MM.1S (cell line): ENCODE results near the gene WDR1.

Experiments
- DNase-seq: peaks from one replicate; pipeline ENCODE4 v3.0.0-alpha.2; 2015
- H2AFZ ChIP-seq: fragments of 300-600 bp; sonication (generic); 2 replicates; pipeline ENCODE4 v1.6.0; 2016; ENCODE audit warnings: antibody characterized with exemption, low read length
- H3F3A ChIP-seq: fragments of 300-600 bp; sonication (generic); 2 replicates; pipeline ENCODE4 v1.6.1; 2016; ENCODE audit warnings: mild to moderate bottlenecking, antibody characterized with exemption, low read length, moderate library complexity, mixed read lengths; ENCODE audit not compliant: insufficient read depth
- H3K27ac ChIP-seq: fragments of 300-600 bp; sonication (generic); 2 replicates; pipeline ENCODE4 v1.5.1; 2016; ENCODE audit warnings: mild to moderate bottlenecking, low read length
- H3K27me3 ChIP-seq: fragments of 300-600 bp; sonication (generic); replicated peaks from 2 replicates; pipeline ENCODE4 v1.6.0; 2016; ENCODE audit warnings: low read length; ENCODE audit not compliant: insufficient read depth
- H3K36me3 ChIP-seq: fragments of 300-600 bp; sonication (generic); replicated peaks from 2 replicates; pipeline ENCODE4 v1.6.1; 2016; ENCODE audit warnings: mild to moderate bottlenecking, low read length, mixed read lengths; ENCODE audit not compliant: insufficient read depth
- H3K4me1 ChIP-seq: fragments of 300-600 bp; sonication (generic); 2 replicates; pipeline ENCODE4 v1.6.1; 2016; ENCODE audit warnings: low read length, mixed read lengths
- H3K4me2 ChIP-seq: fragments of 300-600 bp; sonication (generic); 2 replicates; pipeline ENCODE4 v1.6.0; 2016; ENCODE audit warnings: low read depth, low read length
- H3K4me3 ChIP-seq: fragments of 300-600 bp; sonication (generic); 2 replicates; pipeline ENCODE4 v1.5.1; 2016; ENCODE audit warnings: low read length, mixed read lengths
- H3K79me2 ChIP-seq: fragments of 300-600 bp; sonication (generic); 2 replicates; pipeline ENCODE4 v1.6.1; 2016; ENCODE audit warnings: mixed run types, low read length, mixed read lengths
- H3K9ac ChIP-seq: fragments of 300-600 bp; sonication (generic); 2 replicates; pipeline ENCODE4 v1.6.1; 2016; ENCODE audit warnings: low read length, mixed read lengths
- H3K9me2 ChIP-seq: fragments of 300-600 bp; sonication (generic); replicated peaks from 2 replicates; pipeline ENCODE4 v1.6.1; 2016; ENCODE audit warnings: mild to moderate bottlenecking, low read length, mixed read lengths; ENCODE audit not compliant: insufficient read depth
- H3K9me3 ChIP-seq: fragments of 300-600 bp; sonication (generic); replicated peaks from 2 replicates; pipeline ENCODE4 v1.6.1; 2016; ENCODE audit warnings: mild to moderate bottlenecking, low read length, mixed read lengths; ENCODE audit not compliant: insufficient read depth
- H4K20me1 ChIP-seq: fragments of 300-600 bp; sonication (generic); 2 replicates; pipeline ENCODE4 v1.6.1; 2016; ENCODE audit warnings: mild to moderate bottlenecking, low read length, moderate library complexity, mixed read lengths; ENCODE audit not compliant: insufficient read depth
- EZH2 ChIP-seq: fragments of 300-600 bp; sonication (generic); optimal IDR thresholded peaks from 2 replicates; pipeline ENCODE3; 2017; ENCODE audit warnings: low read depth, mild to moderate bottlenecking, antibody characterized with exemption, low read length, mixed read lengths
- EZH2phosphoT487 ChIP-seq: fragments of 300-600 bp; sonication (generic); IDR thresholded peaks from 2 replicates; pipeline ENCODE4 v1.6.1; 2018; ENCODE audit warnings: antibody characterized with exemption, low read length
- TF ChIP-seq, protein P1 (sequence below): fragments of 300-600 bp; sonication (generic); IDR thresholded peaks from 2 replicates; pipeline ENCODE4 v1.5.1; 2016; ENCODE audit warnings: antibody characterized with exemption, low read length, mixed read lengths

WDR1 gene

DNA sequence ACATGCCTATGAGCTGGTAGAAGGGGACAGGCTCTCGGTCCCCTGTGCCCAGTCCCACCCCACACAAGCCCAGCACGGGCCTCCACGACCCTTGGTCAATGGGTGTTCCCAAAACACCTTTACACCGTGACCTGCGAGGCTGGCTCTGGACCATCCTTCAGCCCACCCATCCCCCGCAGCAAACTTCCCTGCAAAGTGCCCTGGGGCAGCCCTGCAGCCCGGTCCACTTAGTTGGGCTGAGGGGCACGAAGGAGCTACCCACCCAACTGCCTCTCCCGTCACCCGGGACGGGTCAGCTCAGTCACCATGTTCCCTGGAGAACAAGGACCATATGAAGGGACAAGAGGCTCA, 23.4 kb downstream of the WDR1 start:
- TF ChIP-seq EZH2: no peak
- no peak for TF ChIP-seq EZH2phosphoT487
- TF ChIP-seq, protein P1, sequence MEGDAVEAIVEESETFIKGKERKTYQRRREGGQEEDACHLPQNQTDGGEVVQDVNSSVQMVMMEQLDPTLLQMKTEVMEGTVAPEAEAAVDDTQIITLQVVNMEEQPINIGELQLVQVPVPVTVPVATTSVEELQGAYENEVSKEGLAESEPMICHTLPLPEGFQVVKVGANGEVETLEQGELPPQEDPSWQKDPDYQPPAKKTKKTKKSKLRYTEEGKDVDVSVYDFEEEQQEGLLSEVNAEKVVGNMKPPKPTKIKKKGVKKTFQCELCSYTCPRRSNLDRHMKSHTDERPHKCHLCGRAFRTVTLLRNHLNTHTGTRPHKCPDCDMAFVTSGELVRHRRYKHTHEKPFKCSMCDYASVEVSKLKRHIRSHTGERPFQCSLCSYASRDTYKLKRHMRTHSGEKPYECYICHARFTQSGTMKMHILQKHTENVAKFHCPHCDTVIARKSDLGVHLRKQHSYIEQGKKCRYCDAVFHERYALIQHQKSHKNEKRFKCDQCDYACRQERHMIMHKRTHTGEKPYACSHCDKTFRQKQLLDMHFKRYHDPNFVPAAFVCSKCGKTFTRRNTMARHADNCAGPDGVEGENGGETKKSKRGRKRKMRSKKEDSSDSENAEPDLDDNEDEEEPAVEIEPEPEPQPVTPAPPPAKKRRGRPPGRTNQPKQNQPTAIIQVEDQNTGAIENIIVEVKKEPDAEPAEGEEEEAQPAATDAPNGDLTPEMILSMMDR: no peak
- H3K4me2 ChIP-seq: no peak overlapping the region
- peaks cover 35% of the 10 kb centered on the region for H3K4me1 ChIP-seq
- peaks cover 29% of the 10 kb centered on the region for H3F3A ChIP-seq
- peaks cover 39% of the 10 kb centered on the region for H3K36me3 ChIP-seq
- no peaks in the 10 kb centered on the region for H3K9me2 ChIP-seq
- H3K9ac ChIP-seq: no peak overlapping the region
- H3K4me3 ChIP-seq: no peak overlapping the region
- no peak overlapping the region for H2AFZ ChIP-seq
- no peaks in the 10 kb centered on the region for H3K27me3 ChIP-seq
- no peaks in the 10 kb centered on the region for H4K20me1 ChIP-seq
- H3K79me2 ChIP-seq: peaks cover 85% of the 10 kb centered on the region
- no peaks in the 10 kb centered on the region for H3K9me3 ChIP-seq
- no peak overlapping the region for H3K27ac ChIP-seq
- DNase-seq: no peak

DNA sequence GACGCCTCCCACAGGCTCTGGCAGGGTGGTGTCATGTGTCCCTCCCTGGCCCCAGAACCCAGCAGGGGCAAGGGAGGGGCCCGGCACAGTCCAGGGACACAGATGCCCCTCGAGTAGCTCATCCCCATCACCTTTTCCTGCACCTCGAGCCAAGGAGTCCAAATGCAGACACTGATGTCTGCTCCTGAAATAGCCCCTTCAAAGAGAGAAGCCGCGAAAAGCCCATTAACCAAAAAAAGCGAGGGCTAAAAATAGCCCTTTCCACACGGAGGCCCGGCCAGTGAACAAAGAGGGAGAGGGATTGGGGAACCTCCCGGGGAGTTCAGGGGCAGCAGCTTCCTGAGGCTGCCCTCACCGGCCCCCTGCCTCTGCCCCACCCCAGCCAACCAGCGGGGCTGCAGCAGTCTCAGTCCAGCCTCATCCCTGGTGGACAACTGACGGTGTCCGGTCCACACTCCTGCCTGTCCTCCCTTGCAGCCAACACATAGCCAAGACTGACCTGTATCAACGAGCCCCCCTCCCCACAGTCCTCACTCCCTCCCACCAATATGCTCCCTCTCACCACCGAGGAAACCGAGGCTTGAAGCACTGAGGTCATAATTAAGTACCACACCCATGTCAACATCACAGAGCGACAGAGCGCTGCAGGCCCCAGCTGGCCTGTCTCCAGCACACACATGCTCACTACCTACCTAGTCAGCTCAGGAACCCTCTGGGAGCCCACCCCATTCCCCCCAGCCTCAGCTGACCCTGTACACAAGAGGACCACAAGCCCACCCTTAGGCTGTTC, 23.9 kb downstream of the WDR1 start:
- Histone ChIP-seq H3K4me1 (peaks cover 30% of the 10 kb centered on the region), H3K27ac (no peak overlapping the region), H3K79me2 (peaks cover 85% of the 10 kb centered on the region), H3F3A (peaks cover 23% of the 10 kb centered on the region), H3K36me3 (peaks cover 45% of the 10 kb centered on the region), H4K20me1 (no peaks in the 10 kb centered on the region), H2AFZ (no peak overlapping the region), H3K9me2 (no peaks in the 10 kb centered on the region), H3K4me3 (no peak overlapping the region), H3K9me3 (no peaks in the 10 kb centered on the region), H3K4me2 (no peak overlapping the region), H3K27me3 (no peaks in the 10 kb centered on the region), H3K9ac (no peak overlapping the region)
- DNase-seq: no peak
- TF ChIP-seq EZH2: no peak
- TF ChIP-seq, protein P1: no peak
- no peak for TF ChIP-seq EZH2phosphoT487

DNA sequence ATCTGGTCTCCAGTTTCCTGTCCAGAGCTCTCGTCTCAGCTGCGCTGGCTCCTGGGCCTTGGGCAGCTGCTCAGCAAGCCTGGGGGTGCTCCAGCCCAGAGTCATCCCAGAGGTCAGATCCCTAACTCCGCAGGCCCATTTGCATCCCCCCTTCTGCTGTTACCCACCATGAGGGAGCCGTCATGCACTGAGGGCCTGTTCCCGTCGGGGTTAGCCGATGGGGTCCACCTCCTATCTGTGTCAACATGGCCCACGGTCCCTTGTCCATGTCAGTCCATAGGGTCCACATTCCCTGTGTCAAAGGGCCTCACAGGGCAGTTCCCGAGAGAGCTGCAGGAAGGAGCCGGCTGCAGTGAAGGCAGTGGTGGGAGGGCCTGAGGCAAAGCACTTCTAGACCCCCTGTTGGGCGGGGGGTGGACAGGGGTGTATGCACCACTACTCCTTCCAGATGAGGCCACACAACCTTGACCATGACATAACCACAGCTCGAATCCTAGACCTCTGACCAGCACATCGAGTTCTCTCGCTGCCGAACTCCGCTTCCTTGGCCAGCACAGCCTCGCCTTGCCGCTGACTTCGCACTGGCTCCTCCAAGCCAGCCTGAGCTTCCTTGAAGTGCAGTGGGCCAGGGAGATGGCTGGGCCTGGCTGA, 24.9 kb downstream of the WDR1 start:
- Histone ChIP-seq H3K79me2 (peaks cover 91% of the 10 kb centered on the region), H3K36me3 (peaks cover 47% of the 10 kb centered on the region), H3K9ac (no peak overlapping the region), H3F3A (peaks cover 13% of the 10 kb centered on the region), H3K4me2 (no peak overlapping the region), H3K9me3 (no peaks in the 10 kb centered on the region), H3K4me1 (peaks cover 19% of the 10 kb centered on the region), H2AFZ (no peak overlapping the region), H3K27me3 (no peaks in the 10 kb centered on the region), H3K9me2 (no peaks in the 10 kb centered on the region), H3K27ac (no peak overlapping the region), H4K20me1 (no peaks in the 10 kb centered on the region), H3K4me3 (no peak overlapping the region)
- no peak for TF ChIP-seq EZH2phosphoT487
- TF ChIP-seq, protein P1: no peak
- no peak for TF ChIP-seq EZH2
- no peak for DNase-seq
